ENCODE measurements around the gene SCYGR6. TPM values are rescaled to one million over a fixed set of nuclear protein-coding genes. Genes with fewer than 3 reads are reported as not detected.
"Not testable (repeated sequence)": the region's sequence is repeated elsewhere in the genome, so short reads cannot be mapped to it uniquely, and the experiment has no call there.

SCYGR6 gene
- total RNA-seq, 1 donor from 2014 or later: not detected

DNA sequence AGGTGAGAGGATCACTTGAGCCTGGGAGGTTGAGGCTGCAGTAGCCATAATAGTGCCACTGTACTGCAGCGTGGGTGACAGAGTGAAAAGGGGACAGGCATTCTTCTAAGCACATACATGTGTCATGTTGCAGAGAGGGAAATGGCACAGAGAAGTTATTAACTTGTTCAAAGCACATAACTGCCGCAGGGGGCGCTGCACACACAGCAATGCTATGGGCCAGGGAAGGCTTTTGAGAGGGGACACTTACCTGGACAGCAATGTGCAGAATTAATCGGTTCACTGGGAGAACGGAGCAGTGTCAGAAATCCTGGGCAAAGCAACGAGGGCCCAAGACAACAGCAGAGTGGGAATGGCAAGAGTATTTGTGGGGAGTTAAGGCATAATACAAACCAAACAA is 23.5 kb upstream of the SCYGR6 start:
- intact Hi-C loops (cut with micrococcal nuclease): no loop called here
- H3K9me3 ChIP-seq (replicated peaks): no peaks in the 10 kb centered on the region
- TF ChIP-seq, protein P1, sequence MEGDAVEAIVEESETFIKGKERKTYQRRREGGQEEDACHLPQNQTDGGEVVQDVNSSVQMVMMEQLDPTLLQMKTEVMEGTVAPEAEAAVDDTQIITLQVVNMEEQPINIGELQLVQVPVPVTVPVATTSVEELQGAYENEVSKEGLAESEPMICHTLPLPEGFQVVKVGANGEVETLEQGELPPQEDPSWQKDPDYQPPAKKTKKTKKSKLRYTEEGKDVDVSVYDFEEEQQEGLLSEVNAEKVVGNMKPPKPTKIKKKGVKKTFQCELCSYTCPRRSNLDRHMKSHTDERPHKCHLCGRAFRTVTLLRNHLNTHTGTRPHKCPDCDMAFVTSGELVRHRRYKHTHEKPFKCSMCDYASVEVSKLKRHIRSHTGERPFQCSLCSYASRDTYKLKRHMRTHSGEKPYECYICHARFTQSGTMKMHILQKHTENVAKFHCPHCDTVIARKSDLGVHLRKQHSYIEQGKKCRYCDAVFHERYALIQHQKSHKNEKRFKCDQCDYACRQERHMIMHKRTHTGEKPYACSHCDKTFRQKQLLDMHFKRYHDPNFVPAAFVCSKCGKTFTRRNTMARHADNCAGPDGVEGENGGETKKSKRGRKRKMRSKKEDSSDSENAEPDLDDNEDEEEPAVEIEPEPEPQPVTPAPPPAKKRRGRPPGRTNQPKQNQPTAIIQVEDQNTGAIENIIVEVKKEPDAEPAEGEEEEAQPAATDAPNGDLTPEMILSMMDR (IDR thresholded peaks at IDR 0.05; ENCODE audit: borderline replicate concordance): no peak

DNA sequence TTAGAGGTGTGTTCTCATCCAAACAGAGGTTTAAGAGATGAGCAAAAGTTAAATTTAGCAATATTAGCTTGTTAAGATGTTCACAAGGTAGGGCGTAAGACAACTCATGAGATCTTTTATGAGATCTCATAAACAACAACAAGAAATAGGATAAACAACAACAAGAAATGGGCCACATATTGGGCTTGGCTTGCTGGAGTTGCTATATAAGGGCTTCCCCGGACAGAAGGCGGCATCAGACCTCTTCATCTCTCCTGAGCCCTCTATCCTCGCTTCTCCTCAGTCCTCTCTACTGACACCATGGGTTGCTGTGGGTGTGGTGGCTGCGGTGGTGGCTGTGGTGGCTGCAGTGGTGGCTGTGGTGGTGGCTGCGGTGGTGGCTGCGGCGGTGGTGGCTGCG is 21.0 kb upstream of the SCYGR6 start, which contains the start of gene SCYGR8:
SCYGR8 (plus strand) TSS at position 301 of the 400 bp plus-strand sequence; CDS start at position 301, 0 bp downstream.
- TF ChIP-seq, protein P1 (IDR thresholded peaks at IDR 0.05; ENCODE audit: borderline replicate concordance): no peak
- Histone ChIP-seq H3K27me3 (ENCODE audit: low read depth) (peaks cover 13% of the 10 kb centered on the region), H3K4me1 (no peaks in the 10 kb centered on the region), H3K36me3 (no peaks in the 10 kb centered on the region), H3K27ac (replicated peaks) (no peak within 1 kb of the TSS), H3K9me3 (replicated peaks) (no peaks in the 10 kb centered on the region), H3K4me3 (no peak within 1 kb of the TSS)
- intact Hi-C loops (cut with micrococcal nuclease): no loop called here
- DNase-seq: no peak

More for the DNA sequence above, 23.5 kb upstream of the SCYGR6 start:
- Histone ChIP-seq H3K4me3 (no peak overlapping the region), H3K27me3 (ENCODE audit: low read depth) (peaks cover 10% of the 10 kb centered on the region), H3K27ac (replicated peaks) (no peak overlapping the region), H3K4me1 (no peaks in the 10 kb centered on the region), H3K36me3 (no peaks in the 10 kb centered on the region)
- DNase-seq: no peak

DNA sequence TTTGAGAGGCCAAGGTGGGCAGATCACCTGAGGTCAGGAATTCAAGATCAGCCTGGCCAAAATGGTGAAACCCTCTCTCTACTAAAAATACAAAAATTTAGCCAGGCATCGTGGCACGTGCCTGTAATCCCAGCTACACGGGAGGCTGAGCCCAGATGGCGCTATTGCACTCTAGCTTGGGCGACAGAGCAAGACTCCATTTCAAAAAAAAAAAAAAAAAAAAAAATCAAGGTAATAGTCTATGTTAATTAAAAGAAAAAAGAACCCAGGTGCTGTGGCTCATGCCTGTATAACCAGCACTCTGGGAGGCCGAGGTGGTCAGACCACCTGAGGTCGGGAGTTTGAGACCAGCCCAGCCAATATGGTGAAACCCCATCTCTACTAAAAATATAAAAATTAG is 16.1 kb upstream of the SCYGR6 start:
- H3K4me3 ChIP-seq; H3K4me1 ChIP-seq; H3K9me3 ChIP-seq (replicated peaks); intact Hi-C loops (cut with micrococcal nuclease); H3K27ac ChIP-seq (replicated peaks); DNase-seq; H3K36me3 ChIP-seq: not testable (repeated sequence)
- H3K27me3 ChIP-seq (ENCODE audit: low read depth): peaks cover 14% of the 10 kb centered on the region

DNA sequence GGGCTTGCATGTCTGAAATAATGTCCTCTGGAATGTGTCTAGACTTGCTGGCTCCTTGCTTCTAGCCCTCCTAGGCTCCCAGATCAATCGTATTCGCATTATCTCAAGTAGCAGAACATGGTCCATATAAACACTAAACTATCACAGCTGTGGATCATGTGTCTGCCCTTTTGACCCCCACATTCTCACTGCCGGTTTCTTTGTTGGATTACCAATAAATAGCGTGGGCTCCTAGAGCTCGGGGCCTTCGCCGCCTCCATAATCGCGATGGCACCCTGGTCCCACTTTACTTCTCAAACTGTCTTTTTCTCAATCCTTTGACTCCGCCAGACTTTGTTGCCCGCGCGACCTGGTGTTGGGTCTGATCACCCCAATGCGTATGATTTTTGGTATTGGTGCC is 14.8 kb upstream of the SCYGR6 start:
- H3K27me3 ChIP-seq (ENCODE audit: low read depth): peaks cover 14% of the 10 kb centered on the region
- no peaks in the 10 kb centered on the region for H3K9me3 ChIP-seq (replicated peaks)
- intact Hi-C loops (cut with micrococcal nuclease): no loop called here
- no peak overlapping the region for H3K27ac ChIP-seq (replicated peaks)
- H3K36me3 ChIP-seq: no peaks in the 10 kb centered on the region
- DNase-seq: no peak
- no peaks in the 10 kb centered on the region for H3K4me1 ChIP-seq
- TF ChIP-seq, protein P1 (IDR thresholded peaks at IDR 0.05; ENCODE audit: borderline replicate concordance): no peak
- no peak overlapping the region for H3K4me3 ChIP-seq

DNA sequence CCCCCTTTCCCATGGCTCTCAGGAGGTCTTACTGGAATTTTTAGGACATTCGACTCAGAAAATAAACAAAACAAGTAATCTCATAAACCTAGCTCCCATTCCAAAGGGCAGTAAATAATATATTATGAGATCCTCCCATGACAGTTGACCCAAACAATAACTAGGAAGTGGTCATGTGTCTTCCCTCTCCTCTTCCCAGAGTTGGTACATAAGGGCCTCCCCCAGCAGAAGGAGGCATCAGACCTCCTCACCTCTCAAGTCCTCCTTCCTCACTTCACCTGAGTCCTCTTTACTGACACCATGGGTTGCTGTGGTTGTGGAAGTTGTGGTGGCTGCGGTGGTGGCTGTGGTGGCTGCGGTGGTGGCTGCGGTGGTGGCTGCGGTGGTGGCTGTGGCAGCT is 3.5 kb upstream of the SCYGR6 start, which contains the start of gene SCYGR7:
SCYGR7 (plus strand) TSS at position 301 of the 400 bp plus-strand sequence; CDS start at position 301, 0 bp downstream.
- TF ChIP-seq, protein P1 (IDR thresholded peaks at IDR 0.05; ENCODE audit: borderline replicate concordance): no peak
- H3K4me3 ChIP-seq: no peak within 1 kb of the TSS
- H3K27me3 ChIP-seq (ENCODE audit: low read depth): peaks cover 68% of the 10 kb centered on the region
- no peaks in the 10 kb centered on the region for H3K4me1 ChIP-seq
- no peak within 1 kb of the TSS for H3K27ac ChIP-seq (replicated peaks)
- no peak for DNase-seq
- H3K9me3 ChIP-seq (replicated peaks): no peaks in the 10 kb centered on the region
- H3K36me3 ChIP-seq: no peaks in the 10 kb centered on the region
- intact Hi-C loops (cut with micrococcal nuclease): no loop called here

DNA sequence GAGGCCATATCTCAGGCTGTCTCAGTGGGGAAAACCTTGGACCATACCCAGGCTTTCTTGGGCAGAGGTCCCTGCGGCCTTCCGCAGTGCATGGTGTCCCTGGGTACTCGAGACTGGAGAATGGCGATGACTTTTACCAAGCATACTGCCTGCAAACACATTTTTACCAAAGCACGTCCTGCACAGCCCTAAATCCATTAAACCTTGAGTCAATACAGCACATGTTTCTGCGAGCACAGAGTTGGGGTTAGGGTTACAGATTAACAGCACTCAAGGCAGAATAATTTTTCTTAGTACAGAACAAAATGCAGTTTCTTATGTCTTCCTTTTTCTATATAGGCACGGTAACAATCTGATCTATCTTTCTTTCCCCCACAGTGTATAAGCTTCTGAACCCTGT is 1.7 kb downstream of the SCYGR6 start:
- intact Hi-C loops (cut with micrococcal nuclease): not testable (repeated sequence)

More for the DNA sequence above, 1.7 kb downstream of the SCYGR6 start:
- H3K4me3 ChIP-seq; H3K36me3 ChIP-seq; H3K4me1 ChIP-seq; H3K9me3 ChIP-seq (replicated peaks); H3K27ac ChIP-seq (replicated peaks); DNase-seq: not testable (repeated sequence)
- H3K27me3 ChIP-seq (ENCODE audit: low read depth): peaks cover 64% of the 10 kb centered on the region

All from left ventricle myocardium inferior (tissue), 1 donor.